H9 (cell line): ENCODE results near the gene DCDC1. TPM values are rescaled to one million over a fixed set of nuclear protein-coding genes. Genes with fewer than 3 reads are reported as not detected.

Source experiments
- DNase-seq: peaks from one replicate; pipeline ENCODE4 v3.0.0-alpha.2; 2017
- H2AFZ ChIP-seq: one replicate; pipeline ENCODE4 v1.6.1; 2013; ENCODE audit warnings: mild to moderate bottlenecking, low read length, control low read depth, moderate library complexity
- H2AK5ac ChIP-seq: 2 replicates; pipeline ENCODE4 v1.6.1; 2013; ENCODE audit warnings: low read length, control low read depth, mixed read lengths; ENCODE audit not compliant: insufficient read length
- H2BK120ac ChIP-seq: one replicate; pipeline ENCODE4 v1.6.1; 2013; ENCODE audit warnings: low read depth, mild to moderate bottlenecking, low read length, control low read depth, inconsistent platforms; ENCODE audit not compliant: poor library complexity, severe bottlenecking
- H2BK12ac ChIP-seq: 2 replicates; pipeline ENCODE4 v1.6.1; 2013; ENCODE audit warnings: low read length, control low read depth, mixed read lengths, low read depth; ENCODE audit not compliant: insufficient read length
- H2BK15ac ChIP-seq: 2 replicates; pipeline ENCODE4 v1.6.1; 2013; ENCODE audit warnings: low read depth, low read length, control low read depth
- H2BK20ac ChIP-seq: one replicate; pipeline ENCODE4 v1.6.1; 2013; ENCODE audit warnings: low read depth, mild to moderate bottlenecking, low read length, control low read depth, inconsistent platforms; ENCODE audit not compliant: poor library complexity, severe bottlenecking
- H2BK5ac ChIP-seq: 2 replicates; pipeline ENCODE4 v1.6.1; 2013; ENCODE audit warnings: low read length, control low read depth, mixed read lengths; ENCODE audit not compliant: insufficient read length
- H3K14ac ChIP-seq: 2 replicates; pipeline ENCODE4 v1.6.1; 2013; ENCODE audit warnings: low read length, control low read depth; ENCODE audit not compliant: insufficient read depth
- H3K18ac ChIP-seq: 2 replicates; pipeline ENCODE4 v1.6.1; 2013; ENCODE audit warnings: low read depth, mild to moderate bottlenecking, mixed read lengths, low read length, control low read depth; ENCODE audit not compliant: insufficient read length
- H3K23ac ChIP-seq: 2 replicates; pipeline ENCODE4 v1.6.1; 2013; ENCODE audit warnings: low read length, control low read depth, mixed read lengths, low read depth; ENCODE audit not compliant: insufficient read length
- H3K23me2 ChIP-seq: 2 replicates; pipeline ENCODE4 v1.6.1; 2013; ENCODE audit warnings: low read depth, mild to moderate bottlenecking, mixed read lengths, low read length, control low read depth; ENCODE audit not compliant: insufficient read length, poor library complexity, severe bottlenecking
- H3K27ac ChIP-seq: 2 replicates; pipeline ENCODE4 v1.5.1; 2013; ENCODE audit warnings: low read length, control low read depth, mixed read lengths, low read depth; ENCODE audit not compliant: insufficient read length
- H3K27me3 ChIP-seq: 2 replicates; pipeline ENCODE4 v1.6.1; 2013; ENCODE audit warnings: low read length, control low read depth, inconsistent platforms; ENCODE audit not compliant: insufficient read depth
- H3K4ac ChIP-seq: 2 replicates; pipeline ENCODE4 v1.6.1; 2013; ENCODE audit warnings: low read depth, mild to moderate bottlenecking, control low read depth, inconsistent platforms, low read length, moderate library complexity
- H3K4me1 ChIP-seq: 2 replicates; pipeline ENCODE4 v1.6.1; 2013; ENCODE audit warnings: low read length, control low read depth, inconsistent platforms; ENCODE audit not compliant: insufficient read depth
- H3K4me2 ChIP-seq: 2 replicates; pipeline ENCODE4 v1.6.1; 2013; ENCODE audit warnings: low read length, control low read depth, mixed read lengths; ENCODE audit not compliant: insufficient read length, insufficient read depth
- H3K56ac ChIP-seq: 2 replicates; pipeline ENCODE4 v1.6.1; 2013; ENCODE audit warnings: low read depth, mild to moderate bottlenecking, mixed read lengths, low read length, control low read depth; ENCODE audit not compliant: insufficient read length
- H3K79me1 ChIP-seq: 2 replicates; pipeline ENCODE4 v1.6.1; 2013; ENCODE audit warnings: low read depth, mild to moderate bottlenecking, moderate library complexity, low read length, control low read depth, inconsistent platforms; ENCODE audit not compliant: insufficient read depth, poor library complexity, severe bottlenecking
- H3K79me2 ChIP-seq: 2 replicates; pipeline ENCODE4 v1.6.1; 2013; ENCODE audit warnings: low read length, control low read depth, inconsistent platforms; ENCODE audit not compliant: insufficient read depth
- H3K9ac ChIP-seq: 2 replicates; pipeline ENCODE4 v1.6.1; 2013; ENCODE audit warnings: low read length, control low read depth, mixed read lengths; ENCODE audit not compliant: insufficient read length; ENCODE audit errors: extremely low read depth
- H3K9me3 ChIP-seq: one replicate; pipeline ENCODE4 v1.6.1; 2013; ENCODE audit warnings: low read depth, low read length, inconsistent platforms; ENCODE audit not compliant: control insufficient read depth
- H3T11ph ChIP-seq: one replicate; pipeline ENCODE4 v1.6.1; 2013; ENCODE audit warnings: mild to moderate bottlenecking, low read length, control low read depth, inconsistent platforms
- H4K20me1 ChIP-seq: one replicate; pipeline ENCODE4 v1.6.1; 2013; ENCODE audit not compliant: control insufficient read depth, insufficient read length, insufficient read depth
- H4K5ac ChIP-seq: 2 replicates; pipeline ENCODE4 v1.6.1; 2013; ENCODE audit warnings: low read depth, mild to moderate bottlenecking, mixed read lengths, low read length, control low read depth; ENCODE audit not compliant: insufficient read length
- H4K8ac ChIP-seq: replicated peaks from 2 replicates; pipeline ENCODE4 v1.6.1; 2013; ENCODE audit warnings: low read length, control low read depth, mixed read lengths, low read depth; ENCODE audit not compliant: insufficient read length
- H4K91ac ChIP-seq: 2 replicates; pipeline ENCODE4 v1.6.1; 2013; ENCODE audit warnings: low read depth, mild to moderate bottlenecking, moderate library complexity, mixed read lengths, low read length, control low read depth; ENCODE audit not compliant: insufficient read length
- H3K27ac Mint-ChIP-seq, 3 experiments: 2 replicates in 2 of 3; 3 replicates in 1 of 3; pipeline ENCODE4 v1.8.0; 2020 to 2021; ENCODE audit warnings: mixed read lengths in 3 of 3, mild to moderate bottlenecking in 1 of 3, moderate library complexity in 1 of 3
- H3K27me3 Mint-ChIP-seq: 2 replicates; pipeline ENCODE4 v1.8.0; 2021; ENCODE audit warnings: low read depth, mild to moderate bottlenecking, moderate library complexity, mixed read lengths
- H3K36me3 Mint-ChIP-seq, 3 experiments: 2 replicates in 2 of 3; 3 replicates in 1 of 3; pipeline ENCODE4 v1.8.0; 2020 to 2021; ENCODE audit warnings: low read depth in 3 of 3, mixed read lengths in 3 of 3; ENCODE audit not compliant: insufficient read depth in 1 of 3
- H3K4me1 Mint-ChIP-seq, 2 experiments: 2 replicates each; pipeline ENCODE4 v1.8.0; 2020; ENCODE audit warnings: mixed read lengths in 2 of 2
- H3K4me3 Mint-ChIP-seq, 2 experiments: 2 replicates in 1 of 2; 3 replicates in 1 of 2; pipeline ENCODE4 v1.8.0; 2020 to 2021; ENCODE audit warnings: mild to moderate bottlenecking in 2 of 2, mixed read lengths in 2 of 2, moderate library complexity in 1 of 2
- H3K9me3 Mint-ChIP-seq, 2 experiments: 2 replicates in 1 of 2; 3 replicates in 1 of 2; pipeline ENCODE4 v1.8.0; 2020; ENCODE audit warnings: mild to moderate bottlenecking in 2 of 2, mixed read lengths in 2 of 2, moderate library complexity in 1 of 2
- CTCF ChIP-seq: fragments of 200-600 bp; sonication (generic); conservative IDR thresholded peaks from 3 replicates; pipeline ENCODE4 v1.8.0; 2021; ENCODE audit warnings: antibody characterized with exemption, mild to moderate bottlenecking
- WGBS: extraction: QIAGEN DNeasy Blood & Tissue Kit; methylation state at CpG from one replicate; pipeline ENCODE4 v1.1.7; 2013; ENCODE audit warnings: missing lambda C conversion rate, low lambda C conversion rate, mixed read lengths; ENCODE audit not compliant: insufficient read length; ENCODE audit errors: extremely low coverage; 5-methylcytosine and 5-hydroxymethylcytosine counted together
- total RNA-seq: library from RNA; stranded (reverse); gene quantifications from 2 replicates; pipeline ENCODE4 v1.2.1, GENCODE V29; 2021

DCDC1 gene
- total RNA-seq, 1 experiment from 2014 or later = 0.09 TPM

GRCh38 chr11:31366795-31367194 is 2.7 kb downstream of the DCDC1 start:
- H3K27ac ChIP-seq = no peak overlapping the region
- no peak overlapping the region for H2AK5ac ChIP-seq
- H3K79me2 ChIP-seq = no peaks in the 10 kb centered on the region
- no peak overlapping the region for H2BK5ac ChIP-seq
- no peak overlapping the region for H4K91ac ChIP-seq
- peaks cover 11% of the 10 kb centered on the region for H3K23me2 ChIP-seq
- no peak overlapping the region for H2BK12ac ChIP-seq
- TF ChIP-seq CTCF = no peak
- H3T11ph ChIP-seq = no peak overlapping the region
- Mint-ChIP-seq H3K27ac (no peak overlapping the region), H3K4me3 (no peak overlapping the region), H3K4me1 (peaks cover 5 to 16% of the 10 kb centered on the region in 2 experiments), H3K27me3 (peaks cover 2% of the 10 kb centered on the region), H3K9me3 (no peaks in the 10 kb centered on the region; a peak in 1 of 5 replicates), H3K36me3 (peaks cover 0 to 4% (median 0%) of the 10 kb centered on the region in 3 experiments; a peak in 1 of 7 replicates)
- no peak overlapping the region for H3K23ac ChIP-seq
- no peak overlapping the region for H3K4me2 ChIP-seq
- no peak overlapping the region for H3K14ac ChIP-seq
- H3K9ac ChIP-seq = no peak overlapping the region
- no peak overlapping the region for H2BK15ac ChIP-seq
- no peaks in the 10 kb centered on the region for H3K9me3 ChIP-seq
- no peak overlapping the region for H2BK120ac ChIP-seq
- H3K4me1 ChIP-seq = no peaks in the 10 kb centered on the region
- no peak overlapping the region for H3K4ac ChIP-seq
- no peaks in the 10 kb centered on the region for H3K27me3 ChIP-seq
- no peak overlapping the region for H3K56ac ChIP-seq
- no peak for DNase-seq
- no peak overlapping the region for H4K5ac ChIP-seq
- WGBS = no CpG with 5 or more reads among the region's 4 CpGs
- H4K8ac ChIP-seq = no peak overlapping the region
- H4K20me1 ChIP-seq = no peaks in the 10 kb centered on the region
- H2AFZ ChIP-seq = no peak overlapping the region
- H2BK20ac ChIP-seq = no peak overlapping the region
- H3K18ac ChIP-seq = no peak overlapping the region
- no peaks in the 10 kb centered on the region for H3K79me1 ChIP-seq
